HCT116 (cell line): ENCODE results near the gene APOBEC3A. TPM values are rescaled to one million over a fixed set of nuclear protein-coding genes. Genes with fewer than 3 reads are reported as not detected.

ENCODE experiments used
- ATAC-seq: fragments of 200-7000 bp; cut with Tn5 transposase; 2 replicates; pipeline ENCODE4 v1.9.1; 2020; ENCODE audit warnings: mild to moderate bottlenecking, moderate library complexity
- BruUV-seq: library from RNA; stranded (reverse); fragments of 400-500 nt; replicated peaks from 2 replicates; lab custom pipeline; 2021; lab: Mats Ljungman, UMichigan
- CTCF ChIA-PET: fragments of 300-600 bp; sonication (Branson Sonifier 250); formaldehyde crosslinking; loops from one replicate; lab custom pipeline; 2021; ENCODE audit warnings: antibody characterized with exemption; lab: Charles Lee
- POLR2A ChIA-PET: fragments of 300-600, 350-600 bp; sonication (Branson Sonifier 250); formaldehyde crosslinking; loops from one replicate; lab custom pipeline; 2021; ENCODE audit warnings: antibody characterized with exemption; lab: Charles Lee
- RAD21 ChIA-PET, 2 experiments: fragments of 300-600 bp; sonication (Branson Sonifier 250); formaldehyde crosslinking; loops; one replicate each; lab custom pipeline; 2023; ENCODE audit warnings: low total read pairs in 2 of 2; ENCODE audit not compliant: uncharacterized antibody in 2 of 2, unreplicated experiment in 2 of 2, low non-redundant PET in 1 of 2; lab: Charles Lee
- DNase-seq: peaks from one replicate; pipeline ENCODE4 v3.0.0-alpha.2; 2010; ENCODE audit warnings: low read depth, low spot score
- H2AFZ ChIP-seq: fragments of 200-600 bp; shearing (Covaris generic), sonication (generic); 2 replicates; pipeline ENCODE4 v1.6.1; 2017; ENCODE audit warnings: low read depth, mixed run types, mixed read lengths, antibody characterized with exemption, low read length; ENCODE audit not compliant: poor library complexity, severe bottlenecking
- H3K27ac ChIP-seq: 2 replicates; pipeline ENCODE4 v1.5.1; 2012; ENCODE audit warnings: low read depth, low read length
- H3K27me3 ChIP-seq: fragments of 200-600 bp; sonication (generic); 2 replicates; pipeline ENCODE4 v1.6.1; 2016; ENCODE audit warnings: mixed run types, low read length, mixed read lengths; ENCODE audit not compliant: insufficient read depth
- H3K36me3 ChIP-seq, 2 experiments: fragments of 200-500 bp in 1 of 2; fragments of 200-600 bp in 1 of 2; sonication (Bioruptor generic) in 1 of 2; sonication (generic) in 1 of 2; 2 replicates each; pipeline versions ENCODE4 v1.5.1 to v1.6.1; 2014 to 2016; ENCODE audit warnings: low read length in 2 of 2, inconsistent platforms in 1 of 2, mixed read lengths in 1 of 2, mixed run types in 1 of 2; ENCODE audit not compliant: insufficient read depth in 2 of 2, control insufficient read depth in 1 of 2
- H3K4me1 ChIP-seq, 2 experiments: fragments of 200-600 bp in 1 of 2; sonication (generic) in 1 of 2; 2 replicates each; pipeline versions ENCODE4 v1.5.1 to v1.6.1; 2012 to 2017; ENCODE audit warnings: low read length in 2 of 2, inconsistent platforms in 1 of 2, mild to moderate bottlenecking in 1 of 2, mixed read lengths in 1 of 2, mixed run types in 1 of 2, moderate library complexity in 1 of 2; ENCODE audit not compliant: insufficient read depth in 2 of 2, control insufficient read depth in 1 of 2
- H3K4me2 ChIP-seq: fragments of 200-600 bp; sonication (generic); 2 replicates; pipeline ENCODE4 v1.6.1; 2017; ENCODE audit warnings: mixed run types, low read length, mixed read lengths
- H3K4me3 ChIP-seq, 2 experiments: fragments of 200-600 bp in 1 of 2; sonication (generic) in 1 of 2; replicated peaks in 1 of 2; 2 replicates each; pipeline ENCODE4 v1.5.1; 2011 to 2016; ENCODE audit warnings: low read length in 2 of 2, control low read depth in 1 of 2, low read depth in 1 of 2, mild to moderate bottlenecking in 1 of 2, mixed read lengths in 1 of 2, mixed run types in 1 of 2
- H3K79me2 ChIP-seq: fragments of 200-600 bp; sonication (generic); 2 replicates; pipeline ENCODE4 v1.6.1; 2017; ENCODE audit warnings: mild to moderate bottlenecking, mixed run types, low read length, moderate library complexity, mixed read lengths; ENCODE audit not compliant: insufficient read depth
- H3K9ac ChIP-seq: fragments of 200-600 bp; sonication (generic); 2 replicates; pipeline ENCODE4 v1.6.1; 2016; ENCODE audit warnings: low read length, mixed read lengths
- H3K9me2 ChIP-seq: fragments of 200-600 bp; sonication (generic), shearing (Covaris generic); 2 replicates; pipeline ENCODE4 v1.6.1; 2017; ENCODE audit warnings: mixed run types, mild to moderate bottlenecking, moderate library complexity; ENCODE audit not compliant: insufficient read depth
- H3K9me3 ChIP-seq, 2 experiments: fragments of 200-500 bp in 1 of 2; fragments of 200-600 bp in 1 of 2; sonication (Bioruptor generic) in 1 of 2; sonication (generic) in 1 of 2; 2 replicates each; pipeline ENCODE4 v1.6.1; 2014 to 2017; ENCODE audit warnings: low read length in 2 of 2, mixed read lengths in 2 of 2, inconsistent platforms in 1 of 2, low read depth in 1 of 2, mild to moderate bottlenecking in 1 of 2, mixed run types in 1 of 2, moderate library complexity in 1 of 2; ENCODE audit not compliant: control insufficient read depth in 1 of 2, insufficient read depth in 1 of 2
- H4K20me1 ChIP-seq: fragments of 200-600 bp; sonication (generic), shearing (Covaris generic); 2 replicates; pipeline ENCODE4 v1.6.1; 2017; ENCODE audit warnings: mixed run types, mild to moderate bottlenecking, moderate library complexity; ENCODE audit not compliant: insufficient read depth
- CBX3 ChIP-seq: IDR thresholded peaks from 2 replicates; pipeline ENCODE4 v1.6.1; 2012; ENCODE audit warnings: low read depth
- CTCF ChIP-seq, 3 experiments: fragments of 200-600 bp in 1 of 3; sonication (generic) in 1 of 3; IDR thresholded peaks in 2 of 3; conservative IDR thresholded peaks in 1 of 3; 2 replicates each; pipeline ENCODE4 v1.5.1; 2012 to 2017; ENCODE audit warnings: low read depth in 2 of 3, low read length in 2 of 3, antibody characterized with exemption in 1 of 3, borderline replicate concordance in 1 of 3, control low read depth in 1 of 3, mild to moderate bottlenecking in 1 of 3, mixed read lengths in 1 of 3, mixed run types in 1 of 3, moderate library complexity in 1 of 3; ENCODE audit not compliant: insufficient read depth in 1 of 3
- ELF1 ChIP-seq: IDR thresholded peaks from 2 replicates; pipeline ENCODE4 v1.6.1; 2012; ENCODE audit warnings: low read depth, borderline replicate concordance
- RAD21 ChIP-seq: IDR thresholded peaks from 2 replicates; pipeline ENCODE4 v1.6.1; 2012; ENCODE audit warnings: low read depth, mild to moderate bottlenecking
- TCF7L2 ChIP-seq: IDR thresholded peaks from 2 replicates; pipeline ENCODE4 v1.7.0; 2011; ENCODE audit warnings: borderline replicate concordance, inconsistent platforms; ENCODE audit not compliant: insufficient read depth, insufficient read length; ENCODE audit errors: extremely low read depth
- YY1 ChIP-seq: IDR thresholded peaks from 2 replicates; pipeline ENCODE4 v1.6.1; 2011; ENCODE audit warnings: low read length, low read depth, moderate library complexity, mild to moderate bottlenecking; ENCODE audit not compliant: insufficient replicate concordance; ENCODE audit errors: extremely low read depth
- ZFX ChIP-seq: fragments of 450-650 bp; IDR thresholded peaks from 2 replicates; pipeline ENCODE4 v1.6.1; 2017
- ZNF274 ChIP-seq: fragments of 200-500 bp; sonication (Bioruptor generic); IDR thresholded peaks from 2 replicates; pipeline ENCODE4 v1.6.1; 2014; ENCODE audit warnings: mild to moderate bottlenecking, low read depth, low read length, inconsistent platforms
- intact Hi-C: fragments of 100-400 bp; cut with micrococcal nuclease; formaldehyde crosslinking; loops from 2 replicates; pipeline ENCODE4 v1.10.0; 2022
- total RNA-seq: library from RNA; stranded (reverse); gene quantifications from one replicate; pipeline ENCODE4 v1.2.1, GENCODE V29; 2021; ENCODE audit not compliant: unreplicated experiment

APOBEC3A gene
- total RNA-seq, 1 experiment from 2014 or later, result not detected

GRCh38 chr22:38973289-38974169 lies 16.1 kb downstream of the APOBEC3A start:
- no peak overlapping the region for H2AFZ ChIP-seq
- POLR2A ChIA-PET, result no interaction called here
- intact Hi-C loops, result no loop called here
- TF ChIP-seq YY1, result no peak
- no peak for TF ChIP-seq ELF1
- TF ChIP-seq CBX3, result no peak
- no peak for TF ChIP-seq TCF7L2
- peak; percentile 61 to 68 (median 67) for TF ChIP-seq CTCF (IDR thresholded peaks at IDR 0.05 in 2 of 3, conservative IDR thresholded peaks at IDR 0.05 in 1 of 3; ENCODE audit: borderline replicate concordance in 1 of 3, insufficient read depth in 1 of 3, low read depth in 2 of 3, low read length in 2 of 3)
- no peak for TF ChIP-seq ZFX
- peak; percentile 70 for TF ChIP-seq RAD21
- no peak for TF ChIP-seq ZNF274
- TF ChIP-seq, all 23 proteins: peak for 2
- Histone ChIP-seq H3K9ac (no peak overlapping the region), H3K27ac (no peak overlapping the region), H3K4me2 (peak overlapping the region; percentile 37; the same call in 1 of the 2 replicates), H3K79me2 (no peaks in the 10 kb centered on the region), H3K4me3 (no peak overlapping the region), H3K4me1 (no peaks in the 10 kb centered on the region), H3K9me2 (no peaks in the 10 kb centered on the region), H3K27me3 (no peaks in the 10 kb centered on the region), H3K9me3 (no peaks in the 10 kb centered on the region), H3K36me3 (no peaks in the 10 kb centered on the region), H4K20me1 (no peaks in the 10 kb centered on the region)
- ChIA-PET RAD21 (interaction anchor here in 1 of 2 experiments (0.6 kb wide), 1 partner anchor 29 kb away, joined by 3 read pairs; no protein-coding TSS in a partner anchor), CTCF (interaction anchor here (0.8 kb wide), 1 partner anchor 8 kb away, joined by 3 read pairs; the partner anchor contains the start of gene APOBEC3B)
- peak; percentile 79 for ATAC-seq
- no peak for DNase-seq
- BruUV-seq, result no TSS peak
